Panc1 (cell line): ENCODE data around the gene HOXA7. TPM values are rescaled to one million over a fixed set of nuclear protein-coding genes. Genes with fewer than 3 reads are reported as not detected.

Experiments
- ATAC-seq: fragments of 200-7000 bp; cut with Tn5 transposase; 2 replicates; pipeline ENCODE4 v1.9.1; 2020; ENCODE audit warnings: mild to moderate bottlenecking, moderate library complexity
- BruUV-seq: library from RNA; stranded (reverse); fragments of 400-500 nt; replicated peaks from 2 replicates; lab custom pipeline; 2021; lab: Mats Ljungman, UMichigan
- CTCF ChIA-PET: fragments of 300-600 bp; sonication (Branson Sonifier 250); formaldehyde crosslinking; loops from one replicate; lab custom pipeline; 2022; ENCODE audit warnings: antibody characterized with exemption; lab: Charles Lee
- POLR2A ChIA-PET: fragments of 300-600 bp; sonication (Branson Sonifier 250); formaldehyde crosslinking; loops from one replicate; lab custom pipeline; 2022; ENCODE audit warnings: antibody characterized with exemption; lab: Charles Lee
- DNase-seq: peaks from one replicate; pipeline ENCODE4 v3.0.0-alpha.2; 2010; ENCODE audit warnings: low read depth, low spot score
- H3K27ac ChIP-seq: 2 replicates; pipeline ENCODE4 v1.5.1; 2011; ENCODE audit warnings: mild to moderate bottlenecking, low read length, inconsistent platforms
- H3K27me3 ChIP-seq: fragments of 200-500 bp; sonication (Bioruptor generic); 2 replicates; pipeline ENCODE4 v1.6.0; 2014; ENCODE audit warnings: low read length, inconsistent platforms; ENCODE audit not compliant: control insufficient read depth, insufficient read depth
- H3K36me3 ChIP-seq: fragments of 200-500 bp; sonication (Bioruptor generic); 2 replicates; pipeline ENCODE4 v1.5.1; 2014; ENCODE audit warnings: inconsistent platforms, mild to moderate bottlenecking, low read length, moderate library complexity; ENCODE audit not compliant: control insufficient read depth, insufficient read depth
- H3K4me1 ChIP-seq: 2 replicates; pipeline ENCODE4 v1.5.1; 2011; ENCODE audit warnings: inconsistent platforms, mild to moderate bottlenecking, low read length, moderate library complexity; ENCODE audit not compliant: control insufficient read depth, insufficient read depth
- H3K4me3 ChIP-seq, 2 experiments: 2 replicates each; pipeline ENCODE4 v1.5.1; 2011 to 2012; ENCODE audit warnings: low read depth in 2 of 2, low read length in 2 of 2, mild to moderate bottlenecking in 2 of 2, inconsistent platforms in 1 of 2, moderate library complexity in 1 of 2
- H3K9me3 ChIP-seq: fragments of 200-500 bp; sonication (Bioruptor generic); 2 replicates; pipeline ENCODE4 v1.5.1; 2014; ENCODE audit warnings: low read depth, mild to moderate bottlenecking, inconsistent platforms, low read length, moderate library complexity; ENCODE audit not compliant: control insufficient read depth, insufficient read depth
- POLR2AphosphoS5 ChIP-seq: IDR thresholded peaks from 2 replicates; pipeline ENCODE4 v1.6.1; 2012; ENCODE audit warnings: mild to moderate bottlenecking, low read depth, low read length, moderate library complexity
- SIN3A ChIP-seq: IDR thresholded peaks from 2 replicates; pipeline ENCODE4 v1.6.1; 2012; ENCODE audit warnings: low read depth, mild to moderate bottlenecking, low read length, moderate library complexity, borderline replicate concordance; ENCODE audit not compliant: insufficient read depth
- TCF7L2 ChIP-seq: IDR thresholded peaks from 2 replicates; pipeline ENCODE4 v1.6.1; 2011; ENCODE audit warnings: mild to moderate bottlenecking, low read depth, low read length, inconsistent platforms
- in situ Hi-C: cut with HindIII; loops from 2 replicates; pipeline ENCODE4 v1.10.0; 2016; ENCODE audit warnings: low sequenced_read_pairs, low pct_unique_long_range_greater_than_20kb
- intact Hi-C: fragments of 100-400 bp; cut with micrococcal nuclease; formaldehyde crosslinking; loops from one replicate; pipeline ENCODE4 v1.10.0; 2022; ENCODE audit not compliant: unreplicated experiment
- total RNA-seq: library from RNA; stranded (reverse); gene quantifications from one replicate; pipeline ENCODE4 v1.2.1, GENCODE V29; 2021; ENCODE audit not compliant: unreplicated experiment
- TF ChIP-seq, protein P1 (sequence below), 2 experiments: IDR thresholded peaks; 2 replicates each; pipeline ENCODE4 v1.6.1; 2011 to 2012; ENCODE audit warnings: low read depth in 2 of 2, control low read depth in 1 of 2, low read length in 1 of 2, mild to moderate bottlenecking in 1 of 2, moderate library complexity in 1 of 2; ENCODE audit not compliant: insufficient read depth in 1 of 2
- TF ChIP-seq, protein P2 (sequence below): fragments of 450-650 bp; IDR thresholded peaks from 2 replicates; pipeline ENCODE4 v1.5.1; 2017; ENCODE audit warnings: mild to moderate bottlenecking

Gene HOXA7
- total RNA-seq, 1 experiment from 2014 or later, result not detected

DNA sequence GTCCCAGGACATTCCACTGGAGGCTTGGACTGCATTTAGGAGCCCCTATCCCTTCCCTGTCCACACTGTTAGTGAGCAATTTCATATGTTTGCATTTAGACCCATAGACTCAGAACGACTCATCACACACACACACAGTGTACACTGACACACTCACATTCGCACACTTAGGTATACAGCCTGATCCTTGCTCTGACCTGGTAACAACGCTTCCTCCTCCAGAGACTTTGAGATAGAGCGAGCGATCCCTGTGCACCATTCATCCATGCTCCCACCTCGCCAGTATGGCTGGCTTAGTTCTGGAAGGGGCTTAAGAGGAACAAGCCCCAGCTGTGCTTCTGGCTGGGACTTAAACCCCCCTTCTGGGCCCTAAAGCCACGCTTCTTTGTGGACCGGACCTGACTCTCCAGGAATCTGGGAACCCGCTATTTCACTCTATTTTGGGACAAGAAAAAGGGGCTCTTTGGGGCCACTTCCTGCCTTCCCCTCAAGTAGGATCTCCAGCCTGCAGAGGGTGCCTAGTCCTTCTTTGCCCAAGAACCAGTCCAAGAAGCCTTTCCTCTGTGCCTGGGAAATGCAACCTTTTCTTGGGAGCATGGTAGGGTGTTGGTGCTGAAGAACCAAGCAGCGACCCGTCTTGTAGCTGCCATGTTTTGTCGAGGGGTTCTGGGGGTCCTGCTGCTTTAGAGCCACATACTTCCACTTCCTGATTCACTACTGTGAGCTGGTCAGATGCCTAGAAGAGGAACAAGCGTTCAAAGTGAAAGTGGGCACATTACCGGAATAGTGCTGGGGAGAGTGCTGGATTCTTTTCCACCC, 44.5 kb upstream of the HOXA7 start:
- BruUV-seq, result no TSS peak
- Histone ChIP-seq H3K27ac (peak overlapping the region; percentile 0; the same call in 1 of the 2 replicates), H3K4me1 (peaks cover 17% of the 10 kb centered on the region), H3K27me3 (no peaks in the 10 kb centered on the region; the same call in 1 of the 2 replicates), H3K4me3 (peak overlapping the region; percentile 49 to 59), H3K9me3 (no peaks in the 10 kb centered on the region), H3K36me3 (peaks cover 2% of the 10 kb centered on the region; the same call in 1 of the 2 replicates)
- in situ Hi-C loops, result no loop called here
- no peak for DNase-seq
- intact Hi-C loops, result no loop called here
- ChIA-PET CTCF (interaction anchor here (1.1 kb wide), 1 partner anchor 893 kb away, joined by 5 read pairs; no protein-coding TSS in a partner anchor), POLR2A (no interaction called here)
- ATAC-seq, result peak; percentile 24
- TF ChIP-seq, protein P1, sequence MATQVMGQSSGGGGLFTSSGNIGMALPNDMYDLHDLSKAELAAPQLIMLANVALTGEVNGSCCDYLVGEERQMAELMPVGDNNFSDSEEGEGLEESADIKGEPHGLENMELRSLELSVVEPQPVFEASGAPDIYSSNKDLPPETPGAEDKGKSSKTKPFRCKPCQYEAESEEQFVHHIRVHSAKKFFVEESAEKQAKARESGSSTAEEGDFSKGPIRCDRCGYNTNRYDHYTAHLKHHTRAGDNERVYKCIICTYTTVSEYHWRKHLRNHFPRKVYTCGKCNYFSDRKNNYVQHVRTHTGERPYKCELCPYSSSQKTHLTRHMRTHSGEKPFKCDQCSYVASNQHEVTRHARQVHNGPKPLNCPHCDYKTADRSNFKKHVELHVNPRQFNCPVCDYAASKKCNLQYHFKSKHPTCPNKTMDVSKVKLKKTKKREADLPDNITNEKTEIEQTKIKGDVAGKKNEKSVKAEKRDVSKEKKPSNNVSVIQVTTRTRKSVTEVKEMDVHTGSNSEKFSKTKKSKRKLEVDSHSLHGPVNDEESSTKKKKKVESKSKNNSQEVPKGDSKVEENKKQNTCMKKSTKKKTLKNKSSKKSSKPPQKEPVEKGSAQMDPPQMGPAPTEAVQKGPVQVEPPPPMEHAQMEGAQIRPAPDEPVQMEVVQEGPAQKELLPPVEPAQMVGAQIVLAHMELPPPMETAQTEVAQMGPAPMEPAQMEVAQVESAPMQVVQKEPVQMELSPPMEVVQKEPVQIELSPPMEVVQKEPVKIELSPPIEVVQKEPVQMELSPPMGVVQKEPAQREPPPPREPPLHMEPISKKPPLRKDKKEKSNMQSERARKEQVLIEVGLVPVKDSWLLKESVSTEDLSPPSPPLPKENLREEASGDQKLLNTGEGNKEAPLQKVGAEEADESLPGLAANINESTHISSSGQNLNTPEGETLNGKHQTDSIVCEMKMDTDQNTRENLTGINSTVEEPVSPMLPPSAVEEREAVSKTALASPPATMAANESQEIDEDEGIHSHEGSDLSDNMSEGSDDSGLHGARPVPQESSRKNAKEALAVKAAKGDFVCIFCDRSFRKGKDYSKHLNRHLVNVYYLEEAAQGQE (IDR thresholded peaks at IDR 0.05; ENCODE audit: insufficient read depth in 1 of 2, low read depth in 2 of 2, low read length in 1 of 2), result no peak
- TF ChIP-seq TCF7L2 (no peak), POLR2AphosphoS5 (no peak)

DNA sequence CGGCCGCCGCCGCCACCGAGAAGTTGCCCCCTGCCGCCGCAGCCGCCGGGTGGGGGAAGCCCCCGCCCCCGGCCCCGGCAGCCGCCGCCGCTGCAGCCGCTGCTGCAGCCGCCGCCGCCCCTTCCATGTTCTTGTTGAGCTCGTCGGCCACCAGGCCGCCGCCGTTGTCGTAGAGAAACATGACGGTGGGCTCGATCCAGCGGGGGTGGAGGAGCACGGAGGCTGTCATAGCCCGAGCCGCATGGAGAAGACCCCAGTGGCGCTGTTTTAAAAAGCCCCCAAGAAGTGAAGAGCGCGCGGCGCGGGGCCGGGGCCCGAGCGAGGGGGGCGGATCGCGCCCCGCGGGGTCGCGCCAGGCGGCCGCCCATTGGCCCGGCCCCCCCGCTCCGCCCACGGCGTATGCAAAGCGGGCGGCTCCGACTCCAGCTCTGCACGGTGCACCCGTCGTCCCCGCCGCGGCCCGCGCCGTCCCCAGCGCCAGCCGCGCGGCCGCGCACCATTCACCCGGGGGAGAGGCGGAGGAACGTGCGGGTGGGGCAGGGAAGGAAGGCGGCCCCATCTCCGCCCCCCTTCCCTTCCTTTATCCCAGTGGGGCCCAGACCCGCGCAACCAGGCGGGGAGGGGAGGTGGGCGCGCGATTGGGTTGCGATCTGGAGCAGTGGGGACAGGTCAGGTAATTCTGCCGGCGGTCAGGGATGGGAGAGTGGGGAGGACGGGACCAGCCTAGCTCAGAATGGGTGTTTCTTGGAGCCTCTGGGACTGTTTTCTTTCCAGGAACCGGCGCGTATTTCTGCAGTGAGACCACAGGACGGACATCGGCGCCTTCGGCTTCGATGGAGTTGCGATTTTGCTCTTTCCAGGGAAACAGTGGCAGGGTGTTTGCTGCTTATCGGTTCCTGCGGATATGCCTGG, 43.6 kb upstream of the HOXA7 start, which contains the start of gene HOXA13:
HOXA13 (minus strand) TSS at position 243 of the 912 bp plus-strand sequence; CDS start at position 229, 14 bp downstream.
- intact Hi-C loops, result loop anchor here (5.0 kb wide), 3 partner anchors 407 to 897 kb away; no protein-coding TSS in a partner anchor
- in situ Hi-C loops, result no loop called here

More for the DNA sequence above, 43.6 kb upstream of the HOXA7 start, which contains the start of gene HOXA13:
- ATAC-seq, result peak; percentile 92
- H3K4me1 ChIP-seq, result peaks cover 17% of the 10 kb centered on the region
- no TSS peak for BruUV-seq
- ChIA-PET CTCF (interaction anchor here (0.6 to 1.1 kb wide), 2 partner anchors 255 to 894 kb away, joined by 3 to 5 read pairs; no protein-coding TSS in a partner anchor), POLR2A (interaction anchor here (0.6 kb wide), 2 partner anchors 60 to 1365 kb away, joined by 3 to 13 read pairs; no protein-coding TSS in a partner anchor)
- no peaks in the 10 kb centered on the region for H3K9me3 ChIP-seq
- DNase-seq, result no peak
- H3K27ac ChIP-seq, result peak within 1 kb of the TSS; percentile 0; the same call in 1 of the 2 replicates
- no peaks in the 10 kb centered on the region; the same call in 1 of the 2 replicates for H3K27me3 ChIP-seq
- H3K4me3 ChIP-seq, result peak within 1 kb of the TSS; percentile 49 to 59
- peaks cover 2% of the 10 kb centered on the region; the same call in 1 of the 2 replicates for H3K36me3 ChIP-seq
- TF ChIP-seq, protein P1 (IDR thresholded peaks at IDR 0.05; ENCODE audit: insufficient read depth in 1 of 2, low read depth in 2 of 2, low read length in 1 of 2), result no peak
- TF ChIP-seq TCF7L2, result no peak
- TF ChIP-seq, protein P2, sequence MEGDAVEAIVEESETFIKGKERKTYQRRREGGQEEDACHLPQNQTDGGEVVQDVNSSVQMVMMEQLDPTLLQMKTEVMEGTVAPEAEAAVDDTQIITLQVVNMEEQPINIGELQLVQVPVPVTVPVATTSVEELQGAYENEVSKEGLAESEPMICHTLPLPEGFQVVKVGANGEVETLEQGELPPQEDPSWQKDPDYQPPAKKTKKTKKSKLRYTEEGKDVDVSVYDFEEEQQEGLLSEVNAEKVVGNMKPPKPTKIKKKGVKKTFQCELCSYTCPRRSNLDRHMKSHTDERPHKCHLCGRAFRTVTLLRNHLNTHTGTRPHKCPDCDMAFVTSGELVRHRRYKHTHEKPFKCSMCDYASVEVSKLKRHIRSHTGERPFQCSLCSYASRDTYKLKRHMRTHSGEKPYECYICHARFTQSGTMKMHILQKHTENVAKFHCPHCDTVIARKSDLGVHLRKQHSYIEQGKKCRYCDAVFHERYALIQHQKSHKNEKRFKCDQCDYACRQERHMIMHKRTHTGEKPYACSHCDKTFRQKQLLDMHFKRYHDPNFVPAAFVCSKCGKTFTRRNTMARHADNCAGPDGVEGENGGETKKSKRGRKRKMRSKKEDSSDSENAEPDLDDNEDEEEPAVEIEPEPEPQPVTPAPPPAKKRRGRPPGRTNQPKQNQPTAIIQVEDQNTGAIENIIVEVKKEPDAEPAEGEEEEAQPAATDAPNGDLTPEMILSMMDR, result no peak
- TF ChIP-seq SIN3A, result no peak
- TF ChIP-seq POLR2AphosphoS5, result no peak
